H4 (cell line): ENCODE data around the gene TMEM256. TPM values are rescaled to one million over a fixed set of nuclear protein-coding genes. Genes with fewer than 3 reads are reported as not detected.
"Not testable (repeated sequence)": the region's sequence is repeated elsewhere in the genome, so short reads cannot be mapped to it uniquely, and the experiment has no call there.

Source experiments
- DNase-seq: peaks from one replicate; pipeline ENCODE4 v3.0.0-alpha.2; 2015; ENCODE audit warnings: low spot score
- total RNA-seq: library from RNA; depleted of rRNA; stranded (reverse); fragments of >200 nt; shearing (Covaris generic); gene quantifications from 2 replicates; pipeline ENCODE4 v1.2.3, GENCODE V29; 2014

The TMEM256 gene
- total RNA-seq, 1 experiment from 2014 or later, result 76.1 TPM

GRCh38 chr17:7383742-7384488 lies 20.0 kb downstream of the TMEM256 start:
- DNase-seq, result no peak

- no peak for DNase-seq
Measured at GRCh38 chr17:7383371-7383741, 20.5 kb downstream of the TMEM256 start.

GRCh38 chr17:7382901-7383300 lies 21.0 kb downstream of the TMEM256 start:
- DNase-seq, result no peak

GRCh38 chr17:7380855-7381683 lies 22.8 kb downstream of the TMEM256 start, which contains the start of gene TNK1:
TNK1 (plus strand) TSS chr17:7381089; CDS start chr17:7382927, 1,838 bp downstream.
- no peak for DNase-seq

- no peak for DNase-seq
Measured at GRCh38 chr17:7380321-7380720, 23.6 kb downstream of the TMEM256 start.

- DNase-seq, result no peak
Measured at GRCh38 chr17:7379134-7379533, 24.8 kb downstream of the TMEM256 start.

- DNase-seq, result no peak
Measured at GRCh38 chr17:7374353-7374752, 29.5 kb downstream of the TMEM256 start.

- no peak for DNase-seq
Measured at GRCh38 chr17:7370853-7371252, 33.0 kb downstream of the TMEM256 start.

- DNase-seq, result no peak
Measured at GRCh38 chr17:7369825-7370224, 34.1 kb downstream of the TMEM256 start.

GRCh38 chr17:7368599-7368994 lies 35.3 kb downstream of the TMEM256 start:
- DNase-seq, result not testable (repeated sequence)

- no peak for DNase-seq
Measured at GRCh38 chr17:7367918-7368598, 35.8 kb downstream of the TMEM256 start.

GRCh38 chr17:7367083-7367482 lies 36.8 kb downstream of the TMEM256 start:
- no peak for DNase-seq

- not testable (repeated sequence) for DNase-seq
Measured at GRCh38 chr17:7365963-7366362, 37.9 kb downstream of the TMEM256 start.

- no peak for DNase-seq
Measured at GRCh38 chr17:7363311-7363710, 40.6 kb downstream of the TMEM256 start.

- DNase-seq, result no peak
Measured at GRCh38 chr17:7361906-7362305, 42.0 kb downstream of the TMEM256 start.

- DNase-seq, result no peak
Measured at GRCh38 chr17:7357381-7357780, 46.5 kb downstream of the TMEM256 start.

- no peak for DNase-seq
Measured at GRCh38 chr17:7356756-7357155, 47.1 kb downstream of the TMEM256 start.

GRCh38 chr17:7356072-7356549 lies 47.8 kb downstream of the TMEM256 start:
- DNase-seq, result peak; percentile 43

- no peak for DNase-seq
Measured at GRCh38 chr17:7355573-7355972, 48.3 kb downstream of the TMEM256 start.

- no peak for DNase-seq
Measured at GRCh38 chr17:7355053-7355452, 48.8 kb downstream of the TMEM256 start, which contains the start of gene TMEM95. TMEM95 (plus strand) TSS chr17:7355156; CDS start chr17:7355205, 49 bp downstream.

GRCh38 chr17:7354262-7354843 lies 49.5 kb downstream of the TMEM256 start:
- no peak for DNase-seq
